CD4-positive, alpha-beta memory T cell (primary cell): Measurements from ENCODE around the gene A2ML1. TPM values are rescaled to one million over a fixed set of nuclear protein-coding genes. Genes with fewer than 3 reads are reported as not detected.
"Not testable (repeated sequence)": the region's sequence is repeated elsewhere in the genome, so short reads cannot be mapped to it uniquely, and the experiment has no call there.

Experiments used
- CTCF ChIA-PET: fragments of 350-600 bp; sonication (Branson Sonifier 250); formaldehyde crosslinking; loops from one replicate; lab custom pipeline; 2021; ENCODE audit warnings: inconsistent platforms; ENCODE audit not compliant: partially characterized antibody; lab: Charles Lee
- POLR2A ChIA-PET: fragments of 350-600 bp; sonication (Branson Sonifier 250); formaldehyde crosslinking; loops from one replicate; lab custom pipeline; 2021; ENCODE audit not compliant: partially characterized antibody; lab: Charles Lee
- DNase-seq, 5 donors: peaks; one replicate each; pipeline versions ENCODE4 v3.0.0 to v3.0.0-alpha.2; 2020 to 2022; ENCODE audit warnings: mixed read lengths in 1 of 5
- H3K27ac ChIP-seq: one replicate; pipeline ENCODE4 v1.7.0; 2013; ENCODE audit warnings: low read depth, low read length
- H3K27me3 ChIP-seq: 2 replicates; pipeline ENCODE4 v1.7.0; 2013; ENCODE audit warnings: mild to moderate bottlenecking, low read length, moderate library complexity; ENCODE audit not compliant: insufficient read depth
- H3K36me3 ChIP-seq: 2 replicates; pipeline ENCODE4 v1.7.0; 2013; ENCODE audit warnings: mild to moderate bottlenecking, low read length, moderate library complexity; ENCODE audit not compliant: insufficient read depth
- H3K4me1 ChIP-seq: 2 replicates; pipeline ENCODE4 v1.7.0; 2013; ENCODE audit warnings: mild to moderate bottlenecking, low read length, moderate library complexity; ENCODE audit not compliant: insufficient read depth
- H3K4me3 ChIP-seq, 2 donors: one replicate each; pipeline ENCODE4 v1.7.0; 2013; ENCODE audit warnings: low read length in 2 of 2, mild to moderate bottlenecking in 1 of 2
- H3K9me3 ChIP-seq, 2 donors: one replicate each; pipeline ENCODE4 v1.7.0; 2013; ENCODE audit warnings: low read length in 2 of 2, control low read depth in 1 of 2; ENCODE audit not compliant: control insufficient read depth in 1 of 2
- H3K27ac Mint-ChIP-seq, 7 donors: one replicate each; pipeline ENCODE4 v1.8.0; 2020 to 2021; ENCODE audit warnings: mixed read lengths in 7 of 7, mild to moderate bottlenecking in 6 of 7, inconsistent platforms in 3 of 7, moderate library complexity in 3 of 7
- H3K27me3 Mint-ChIP-seq, 2 donors: one replicate each; pipeline ENCODE4 v1.8.0; 2020 to 2021; ENCODE audit warnings: mixed read lengths in 2 of 2
- H3K36me3 Mint-ChIP-seq, 2 donors: one replicate each; pipeline ENCODE4 v1.8.0; 2020 to 2021; ENCODE audit warnings: mixed read lengths in 2 of 2, inconsistent platforms in 1 of 2, mild to moderate bottlenecking in 1 of 2
- H3K4me1 Mint-ChIP-seq, 4 donors: one replicate each; pipeline ENCODE4 v1.8.0; 2020 to 2021; ENCODE audit warnings: mixed read lengths in 4 of 4, mild to moderate bottlenecking in 1 of 4
- H3K4me3 Mint-ChIP-seq, 8 donors: one replicate each; pipeline ENCODE4 v1.8.0; 2020 to 2021; ENCODE audit warnings: mixed read lengths in 8 of 8, mild to moderate bottlenecking in 7 of 8, moderate library complexity in 6 of 8, inconsistent platforms in 3 of 8
- H3K9me3 Mint-ChIP-seq, 8 donors: one replicate each; pipeline ENCODE4 v1.8.0; 2020 to 2021; ENCODE audit warnings: mixed read lengths in 8 of 8, mild to moderate bottlenecking in 5 of 8, inconsistent platforms in 3 of 8, moderate library complexity in 1 of 8
- intact Hi-C: fragments of 100-400 bp; cut with micrococcal nuclease; formaldehyde crosslinking; loops from one replicate; pipeline ENCODE4 v1.15.1; 2023
- polyA plus RNA-seq, 2 donors: library from polyadenylated mRNA; unstranded; fragments of 300-500 nt; fragmentation: Illumina TruSeq; gene quantifications; one replicate each; pipeline ENCODE4 v1.2.3, GENCODE V29; 2021
- total RNA-seq, 2 experiments: library from RNA; stranded (reverse); gene quantifications; one replicate each; pipeline ENCODE4 v1.2.3, GENCODE V29; 2021

The A2ML1 gene
- total and polyA plus RNA-seq, 4 experiments from 2014 or later: not detected

DNA sequence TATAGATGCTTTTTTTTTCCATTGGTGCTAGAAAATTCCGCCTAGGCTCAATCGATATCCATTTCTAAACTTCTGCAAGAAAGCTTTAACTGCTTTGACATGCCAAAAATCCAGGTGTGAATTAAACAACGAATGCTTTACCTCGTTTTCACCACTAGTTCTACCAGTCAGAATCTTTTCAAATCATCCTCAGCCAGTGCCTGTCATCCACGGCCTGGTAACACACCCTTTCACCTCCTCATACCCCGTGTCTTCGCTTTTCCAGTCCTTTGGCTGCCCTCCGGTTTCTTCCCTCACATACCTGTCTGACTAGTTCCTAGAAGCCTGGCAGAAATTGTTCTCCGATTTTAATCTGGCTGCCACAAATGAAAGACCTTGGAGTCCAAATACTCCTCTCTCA, 90.5 kb downstream of the A2ML1 start:
- Mint-ChIP-seq H3K4me1 (peaks cover 10 to 17% (median 14%) of the 10 kb centered on the region in 4 donors), H3K27me3 (no peaks in the 10 kb centered on the region), H3K4me3 (peak overlapping the region; percentile 16 to 95 (median 72)), H3K27ac (peak overlapping the region; percentile 91 to 100 (median 97)), H3K36me3 (peaks cover 0 to 1% of the 10 kb centered on the region in 2 donors), H3K9me3 (no peaks in the 10 kb centered on the region)
- Histone ChIP-seq H3K27me3 (no peaks in the 10 kb centered on the region), H3K36me3 (no peaks in the 10 kb centered on the region), H3K9me3 (no peaks in the 10 kb centered on the region), H3K4me3 (no peak overlapping the region), H3K27ac (peak overlapping the region; percentile 81), H3K4me1 (peaks cover 36% of the 10 kb centered on the region)
- CTCF ChIA-PET: interaction anchor here (0.7 to 7.3 kb wide), 10 partner anchors 18 to 368 kb away, joined by 3 to 38 read pairs (median 4); partner anchors contain the start of gene M6PR
- intact Hi-C loops: no loop called here
- DNase-seq: peak in 3 of 5 donors; percentile 19 to 29 (median 23)
- POLR2A ChIA-PET: no interaction called here

DNA sequence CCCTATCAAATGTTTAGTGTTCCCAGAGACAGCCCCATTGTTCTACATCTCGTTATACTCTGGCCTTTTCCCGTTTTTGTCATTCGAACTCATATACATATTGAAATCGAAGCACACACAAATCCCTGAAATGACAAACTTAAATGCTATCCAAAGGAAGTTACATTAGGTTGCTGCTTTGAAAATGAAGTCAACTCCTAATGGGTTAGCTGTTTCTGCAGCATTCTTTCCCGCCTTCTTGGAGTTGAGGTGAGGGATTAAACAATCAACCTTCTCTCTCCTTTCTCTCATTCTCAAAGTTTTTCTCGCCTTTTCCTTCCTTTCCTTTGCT, 91.2 kb downstream of the A2ML1 start:
- no peaks in the 10 kb centered on the region for H3K9me3 Mint-ChIP-seq
- peak overlapping the region; percentile 91 to 100 (median 97) for H3K27ac Mint-ChIP-seq
- no peak for DNase-seq
- no peaks in the 10 kb centered on the region for H3K27me3 Mint-ChIP-seq
- Histone ChIP-seq H3K27me3 (no peaks in the 10 kb centered on the region), H3K9me3 (no peaks in the 10 kb centered on the region), H3K27ac (peak overlapping the region; percentile 81), H3K4me3 (peak overlapping the region in 1 of 2 donors; percentile 61), H3K4me1 (peaks cover 36% of the 10 kb centered on the region), H3K36me3 (no peaks in the 10 kb centered on the region)
- ChIA-PET POLR2A (interaction anchor here (1.4 to 2.7 kb wide), 2 partner anchors 36 to 128 kb away, joined by 3 to 39 read pairs; partner anchors contain the start of gene M6PR), CTCF (interaction anchor here (1.2 to 7.3 kb wide), 7 partner anchors 19 to 136 kb away, joined by 4 to 38 read pairs (median 13); partner anchors contain the start of gene M6PR)
- peaks cover 10 to 17% (median 14%) of the 10 kb centered on the region in 4 donors for H3K4me1 Mint-ChIP-seq
- intact Hi-C loops: loop anchor here (1.0 kb wide), 3 partner anchors 36 to 216 kb away; partner anchors contain the start of genes M6PR and RIMKLB
- peak overlapping the region; percentile 90 to 95 (median 92) for H3K4me3 Mint-ChIP-seq
- H3K36me3 Mint-ChIP-seq: peaks cover 4 to 5% of the 10 kb centered on the region in 2 donors

- DNase-seq: peak; percentile 75 to 84 (median 81)
- not testable (repeated sequence) for H3K36me3 ChIP-seq, H3K36me3 Mint-ChIP-seq, H3K27me3 ChIP-seq, H3K9me3 ChIP-seq, H3K27me3 Mint-ChIP-seq, H3K9me3 Mint-ChIP-seq
- Histone ChIP-seq H3K4me1 (peaks cover 36% of the 10 kb centered on the region), H3K4me3 (peak within 1 kb of the TSS; percentile 81 to 92), H3K27ac (peak within 1 kb of the TSS; percentile 81)
- POLR2A ChIA-PET: interaction anchor here (1.0 to 2.7 kb wide), 5 partner anchors 35 to 266 kb away, joined by 3 to 39 read pairs (median 3); partner anchors contain the start of gene M6PR
- CTCF ChIA-PET: interaction anchor here (0.7 to 7.3 kb wide), 10 partner anchors 15 to 233 kb away, joined by 3 to 38 read pairs (median 6); partner anchors contain the start of gene M6PR
- H3K27ac Mint-ChIP-seq: peak within 1 kb of the TSS; percentile 91 to 100 (median 97)
- peaks cover 10 to 17% (median 14%) of the 10 kb centered on the region in 4 donors for H3K4me1 Mint-ChIP-seq
- peak within 1 kb of the TSS; percentile 90 to 95 (median 92) for H3K4me3 Mint-ChIP-seq
- intact Hi-C loops: loop anchor here (1.0 kb wide), 3 partner anchors 35 to 217 kb away; partner anchors contain the start of genes M6PR and RIMKLB
Measured at GRCh38 chr12:8914033-8914715, 91.8 kb downstream of the A2ML1 start, which contains the start of gene PHC1. Gene PHC1, plus strand, starts transcription at chr12:8914509. Its CDS starts 3,169 bp downstream, at chr12:8917678.

DNA sequence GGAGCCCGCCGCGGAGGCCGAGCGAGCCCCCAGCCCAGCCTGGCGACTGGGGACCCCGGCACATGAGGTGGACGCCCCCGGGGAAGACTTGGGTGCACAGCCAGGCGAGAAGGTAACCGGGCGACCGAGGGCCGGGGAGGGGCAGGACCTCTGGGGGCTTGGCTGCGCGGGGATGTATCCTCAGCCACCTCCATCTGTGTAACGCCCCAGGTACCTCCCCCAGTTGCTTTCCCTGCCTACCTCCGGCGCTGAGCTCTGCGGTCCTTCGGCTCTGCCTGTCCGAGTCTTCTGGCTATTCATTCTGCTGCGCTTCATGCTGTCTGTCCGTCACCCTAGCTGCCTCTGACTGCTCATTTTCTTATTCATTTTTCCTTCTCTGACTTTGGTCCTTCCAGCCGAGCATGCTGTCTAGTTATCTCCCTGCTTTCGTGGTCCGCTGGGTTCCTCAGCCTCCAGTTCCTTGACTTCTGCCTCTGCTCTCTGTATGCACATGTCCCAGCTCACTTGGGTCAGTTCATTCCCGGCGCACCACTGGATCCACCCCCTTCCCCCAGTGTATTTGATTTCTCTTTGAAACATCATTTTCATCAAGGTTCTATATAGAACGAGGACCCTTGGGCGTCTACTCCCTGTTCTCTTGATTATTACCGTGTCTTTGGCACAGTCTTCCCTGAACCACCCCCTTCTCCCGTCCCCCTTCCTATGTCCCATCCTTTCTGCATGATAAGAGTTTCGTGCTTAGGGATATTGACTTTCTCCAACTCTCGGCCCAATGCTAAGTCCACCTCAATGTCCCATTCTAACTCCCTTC, 92.5 kb downstream of the A2ML1 start:
- H3K4me1 Mint-ChIP-seq: peaks cover 10 to 17% (median 14%) of the 10 kb centered on the region in 4 donors
- intact Hi-C loops: loop anchor here (1.0 kb wide), 3 partner anchors 34 to 218 kb away; partner anchors contain the start of genes M6PR and RIMKLB

DNA sequence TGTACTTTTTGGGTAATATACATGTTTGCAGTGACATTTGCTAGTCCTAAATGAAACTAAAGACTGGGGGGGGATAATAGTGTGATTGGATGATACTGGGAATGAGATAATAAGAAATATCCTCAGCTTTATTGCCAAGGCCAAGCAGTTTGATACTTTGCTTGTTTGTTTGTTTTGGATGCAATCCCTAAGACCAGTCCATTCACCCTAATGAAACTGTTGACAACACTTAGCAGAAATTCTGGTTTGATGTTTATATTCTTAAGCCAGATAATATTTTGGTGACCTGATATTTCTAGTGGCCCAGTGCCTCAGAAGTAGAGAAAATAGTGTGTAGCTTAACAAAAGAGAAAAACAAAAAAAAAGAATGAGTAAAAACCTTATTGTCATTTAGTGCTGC, 93.7 kb downstream of the A2ML1 start:
- no peak overlapping the region for H3K4me3 Mint-ChIP-seq
- H3K27ac ChIP-seq: no peak overlapping the region
- peaks cover 36% of the 10 kb centered on the region for H3K4me1 ChIP-seq
- intact Hi-C loops: no loop called here
- ChIA-PET CTCF (interaction anchor here (3.2 to 7.3 kb wide), 3 partner anchors 26 to 34 kb away, joined by 13 to 38 read pairs (median 27); partner anchors contain the start of gene M6PR), POLR2A (interaction anchor here (2.0 kb wide), 1 partner anchor 9 kb away, joined by 6 read pairs; no protein-coding TSS in a partner anchor)
- H3K36me3 Mint-ChIP-seq: peaks cover 15 to 21% of the 10 kb centered on the region in 2 donors
- no peaks in the 10 kb centered on the region for H3K27me3 ChIP-seq
- H3K9me3 Mint-ChIP-seq: no peaks in the 10 kb centered on the region
- peak overlapping the region in 1 of 2 donors; percentile 92 for H3K4me3 ChIP-seq
- H3K27ac Mint-ChIP-seq: no peak overlapping the region
- H3K27me3 Mint-ChIP-seq: no peaks in the 10 kb centered on the region
- peaks cover 10 to 21% (median 14%) of the 10 kb centered on the region in 4 donors for H3K4me1 Mint-ChIP-seq
- DNase-seq: no peak
- H3K36me3 ChIP-seq: no peaks in the 10 kb centered on the region
- H3K9me3 ChIP-seq: no peaks in the 10 kb centered on the region

More for the DNA sequence above, 92.5 kb downstream of the A2ML1 start:
- Histone ChIP-seq H3K36me3 (no peaks in the 10 kb centered on the region), H3K27me3 (no peaks in the 10 kb centered on the region), H3K27ac (peak overlapping the region; percentile 63), H3K9me3 (no peaks in the 10 kb centered on the region), H3K4me3 (peak overlapping the region; percentile 81 to 92), H3K4me1 (peaks cover 36% of the 10 kb centered on the region)
- ChIA-PET POLR2A (interaction anchor here (0.7 to 2.7 kb wide), 8 partner anchors 10 to 271 kb away, joined by 3 to 39 read pairs (median 4); partner anchors contain the start of gene M6PR), CTCF (interaction anchor here (0.7 to 7.3 kb wide), 9 partner anchors 14 to 234 kb away, joined by 3 to 38 read pairs (median 9); partner anchors contain the start of gene M6PR)
- Mint-ChIP-seq H3K9me3 (no peaks in the 10 kb centered on the region), H3K4me3 (no peak overlapping the region), H3K27me3 (no peaks in the 10 kb centered on the region), H3K27ac (no peak overlapping the region), H3K36me3 (peaks cover 8 to 11% of the 10 kb centered on the region in 2 donors)
- DNase-seq: peak; percentile 65 to 80 (median 70)

GRCh38 chr12:8917031-8917430, 94.6 kb downstream of the A2ML1 start:
- intact Hi-C loops: no loop called here
- Mint-ChIP-seq H3K9me3 (no peaks in the 10 kb centered on the region), H3K4me1 (peaks cover 10 to 22% (median 14%) of the 10 kb centered on the region in 4 donors), H3K27ac (no peak overlapping the region), H3K27me3 (no peaks in the 10 kb centered on the region), H3K36me3 (peaks cover 20 to 28% of the 10 kb centered on the region in 2 donors), H3K4me3 (no peak overlapping the region)
- DNase-seq: no peak
- no peak overlapping the region for H3K27ac ChIP-seq
- peaks cover 36% of the 10 kb centered on the region for H3K4me1 ChIP-seq
- no peaks in the 10 kb centered on the region for H3K9me3 ChIP-seq
- no peaks in the 10 kb centered on the region for H3K36me3 ChIP-seq
- H3K4me3 ChIP-seq: no peak overlapping the region
- POLR2A ChIA-PET: no interaction called here
- CTCF ChIA-PET: interaction anchor here (0.9 to 7.3 kb wide), 4 partner anchors 27 to 147 kb away, joined by 4 to 38 read pairs (median 16); partner anchors contain the start of gene M6PR
- no peaks in the 10 kb centered on the region for H3K27me3 ChIP-seq
